GM23338 (cell line): Measurements from ENCODE around the gene NEK6. TPM values are rescaled to one million over a fixed set of nuclear protein-coding genes. Genes with fewer than 3 reads are reported as not detected.

ENCODE experiments used
- ATAC-seq: fragments of 200-7000 bp; cut with Tn5 transposase; 3 replicates; pipeline ENCODE4 v1.9.1; 2020
- DNase-seq: peaks from one replicate; pipeline ENCODE4 v3.0.0-alpha.2; 2015; ENCODE audit warnings: low spot score
- H2AFZ ChIP-seq: fragments of 200-600 bp; sonication (generic); 2 replicates; pipeline ENCODE4 v1.8.0; 2016; ENCODE audit warnings: antibody characterized with exemption, mild to moderate bottlenecking, moderate library complexity
- H3F3A ChIP-seq: fragments of 200-600 bp; sonication (generic); replicated peaks from 2 replicates; pipeline ENCODE4 v1.8.0; 2017; ENCODE audit warnings: antibody characterized with exemption, mixed run types, low read depth
- H3K27ac ChIP-seq: fragments of 200-600 bp; sonication (generic); 2 replicates; pipeline ENCODE4 v1.6.1; 2016; ENCODE audit warnings: low read depth
- H3K27me3 ChIP-seq: fragments of 200-600 bp; sonication (generic); 2 replicates; pipeline ENCODE4 v1.8.0; 2016; ENCODE audit warnings: mild to moderate bottlenecking, mixed run types, moderate library complexity; ENCODE audit not compliant: insufficient read depth
- H3K36me3 ChIP-seq: fragments of 200-600 bp; sonication (generic); 2 replicates; pipeline ENCODE4 v1.8.0; 2016; ENCODE audit warnings: mild to moderate bottlenecking; ENCODE audit not compliant: insufficient read depth
- H3K4me1 ChIP-seq: fragments of 200-600 bp; sonication (generic); 2 replicates; pipeline ENCODE4 v1.8.0; 2016; ENCODE audit warnings: mild to moderate bottlenecking, moderate library complexity; ENCODE audit not compliant: insufficient read depth
- H3K4me2 ChIP-seq: fragments of 200-600 bp; sonication (generic); 2 replicates; pipeline ENCODE4 v1.7.1; 2017; ENCODE audit warnings: mixed run types
- H3K4me3 ChIP-seq: fragments of 200-600 bp; sonication (generic); 2 replicates; pipeline ENCODE4 v1.6.1; 2016; ENCODE audit warnings: mixed run types
- H3K79me2 ChIP-seq: fragments of 200-600 bp; sonication (generic); replicated peaks from 2 replicates; pipeline ENCODE4 v1.8.0; 2017; ENCODE audit warnings: mild to moderate bottlenecking; ENCODE audit not compliant: insufficient read depth
- H3K9me2 ChIP-seq: fragments of 200-600 bp; sonication (generic); 2 replicates; pipeline ENCODE4 v1.8.0; 2017; ENCODE audit not compliant: insufficient read depth
- H4K20me1 ChIP-seq: fragments of 200-600 bp; sonication (generic); replicated peaks from 2 replicates; pipeline ENCODE4 v1.8.0; 2017; ENCODE audit warnings: mild to moderate bottlenecking; ENCODE audit not compliant: insufficient read depth
- H3K27ac Mint-ChIP-seq: 2 replicates; pipeline ENCODE4 v1.8.0; 2020; ENCODE audit warnings: inconsistent platforms, mild to moderate bottlenecking, moderate library complexity, mixed read lengths
- H3K27me3 Mint-ChIP-seq: 3 replicates; pipeline ENCODE4 v1.8.0; 2022; ENCODE audit warnings: low read depth, mild to moderate bottlenecking, moderate library complexity, mixed read lengths, inconsistent platforms; ENCODE audit not compliant: insufficient read depth, poor library complexity
- H3K36me3 Mint-ChIP-seq: 3 replicates; pipeline ENCODE4 v1.8.0; 2021; ENCODE audit warnings: low read depth, mild to moderate bottlenecking, inconsistent platforms, moderate library complexity, mixed read lengths
- H3K4me1 Mint-ChIP-seq: 3 replicates; pipeline ENCODE4 v1.8.0; 2020; ENCODE audit warnings: mild to moderate bottlenecking, inconsistent platforms, mixed read lengths
- H3K4me3 Mint-ChIP-seq: 3 replicates; pipeline ENCODE4 v1.8.0; 2021; ENCODE audit warnings: moderate library complexity, mild to moderate bottlenecking, inconsistent platforms, mixed read lengths
- H3K9me3 Mint-ChIP-seq: 3 replicates; pipeline ENCODE4 v1.8.0; 2020; ENCODE audit warnings: moderate library complexity, mild to moderate bottlenecking, inconsistent platforms, mixed read lengths
- CREB1 ChIP-seq: fragments of 250-450 bp; sonication (Bioruptor Pico); IDR thresholded peaks from 2 replicates; pipeline ENCODE4 v1.5.0; 2020; ENCODE audit warnings: low read depth, mild to moderate bottlenecking, moderate library complexity
- EZH2 ChIP-seq: fragments of 200-600 bp; sonication (generic); IDR thresholded peaks from one replicate; pipeline ENCODE4 v1.8.0; 2017; ENCODE audit warnings: antibody characterized with exemption, mild to moderate bottlenecking, low read depth; ENCODE audit not compliant: unreplicated experiment
- EZH2phosphoT487 ChIP-seq: fragments of 200-600 bp; sonication (generic); IDR thresholded peaks from one replicate; pipeline ENCODE4 v1.8.1; 2018; ENCODE audit warnings: antibody characterized with exemption; ENCODE audit not compliant: unreplicated experiment
- NANOG ChIP-seq: IDR thresholded peaks from 2 replicates; pipeline ENCODE4 v1.6.1; 2016; ENCODE audit warnings: antibody characterized with exemption, borderline replicate concordance
- REST ChIP-seq: IDR thresholded peaks from one replicate; pipeline ENCODE4 v1.6.1; 2018; ENCODE audit warnings: antibody characterized with exemption; ENCODE audit not compliant: unreplicated experiment
- STAT1 ChIP-seq: IDR thresholded peaks from one replicate; pipeline ENCODE4 v1.6.1; 2016; ENCODE audit warnings: antibody characterized with exemption; ENCODE audit not compliant: unreplicated experiment
- ZNF114 ChIP-seq: fragments of 250-450 bp; sonication (Bioruptor Pico); IDR thresholded peaks from 2 replicates; pipeline ENCODE4 v1.5.0; 2020; ENCODE audit warnings: mild to moderate bottlenecking, moderate library complexity
- ZNF462 ChIP-seq: fragments of 250-450 bp; sonication (Bioruptor Pico); IDR thresholded peaks from 2 replicates; pipeline ENCODE4 v1.5.0; 2020; ENCODE audit warnings: mild to moderate bottlenecking, moderate library complexity
- polyA plus RNA-seq: library from polyadenylated mRNA; unstranded; fragments of >200 nt; fragmentation: Nextera tagmentation; extraction: Ambion mirVana; gene quantifications from 2 replicates; pipeline ENCODE4 v1.2.1, GENCODE V29; 2016
- total RNA-seq: library from RNA; depleted of rRNA; stranded (reverse); fragments of >200 nt; shearing (Covaris generic); gene quantifications from 2 replicates; pipeline ENCODE4 v1.2.3, GENCODE V29; 2014

Gene NEK6
- total and polyA plus RNA-seq, 2 experiments from 2014 or later: 8.1 to 11.2 TPM

DNA sequence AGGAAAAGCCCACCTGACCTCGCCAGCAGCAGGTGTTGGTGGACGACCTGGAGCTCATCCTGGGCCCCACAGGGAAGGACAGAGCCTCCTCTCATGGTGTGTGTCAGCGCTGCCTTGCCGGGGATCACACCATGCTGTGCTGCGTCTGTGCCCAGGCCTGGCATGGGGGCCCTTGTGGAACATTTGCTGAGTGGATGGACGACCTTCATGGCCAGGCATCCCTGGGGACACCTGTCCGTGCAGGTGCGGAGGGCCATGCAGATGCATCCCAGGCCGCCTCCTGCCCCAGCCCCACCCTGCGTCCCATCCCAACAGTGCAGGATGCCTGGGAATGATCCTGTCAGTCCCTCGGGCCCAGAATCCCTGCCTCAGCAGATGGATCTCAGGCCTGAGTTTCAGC is 73.8 kb downstream of the NEK6 start:
- no peak overlapping the region for H3K27ac Mint-ChIP-seq
- peaks cover 3% of the 10 kb centered on the region for H3K27me3 Mint-ChIP-seq
- no peaks in the 10 kb centered on the region for H4K20me1 ChIP-seq

More for the DNA sequence above, 73.8 kb downstream of the NEK6 start:
- DNase-seq (no peak), ATAC-seq (no peak)
- Histone ChIP-seq H3F3A (no peaks in the 10 kb centered on the region), H3K4me3 (no peak overlapping the region), H3K27ac (no peak overlapping the region), H2AFZ (no peak overlapping the region), H3K79me2 (no peaks in the 10 kb centered on the region), H3K4me2 (no peak overlapping the region), H3K4me1 (no peaks in the 10 kb centered on the region), H3K36me3 (no peaks in the 10 kb centered on the region), H3K27me3 (no peaks in the 10 kb centered on the region), H3K9me2 (no peaks in the 10 kb centered on the region)
- H3K36me3 Mint-ChIP-seq: no peaks in the 10 kb centered on the region; the same call in 2 of the 3 replicates
- TF ChIP-seq CREB1 (CRISPR knock-in tag): no peak
- no peak for TF ChIP-seq EZH2
- TF ChIP-seq ZNF462: no peak
- TF ChIP-seq ZNF114 (CRISPR knock-in tag): no peak
- no peak for TF ChIP-seq NANOG
- no peak for TF ChIP-seq REST
- no peak for TF ChIP-seq EZH2phosphoT487
- TF ChIP-seq STAT1: no peak
- H3K9me3 Mint-ChIP-seq: no peaks in the 10 kb centered on the region
- H3K4me1 Mint-ChIP-seq: peaks cover 3% of the 10 kb centered on the region; the same call in 1 of the 3 replicates
- H3K4me3 Mint-ChIP-seq: no peak overlapping the region
